HuH-7 (cell line): Measurements from ENCODE around the gene TMEM256.

Experiments
- DNase-seq: peaks from one replicate; pipeline ENCODE4 v3.0.0; 2011; ENCODE audit warnings: low spot score

The TMEM256 gene

DNA sequence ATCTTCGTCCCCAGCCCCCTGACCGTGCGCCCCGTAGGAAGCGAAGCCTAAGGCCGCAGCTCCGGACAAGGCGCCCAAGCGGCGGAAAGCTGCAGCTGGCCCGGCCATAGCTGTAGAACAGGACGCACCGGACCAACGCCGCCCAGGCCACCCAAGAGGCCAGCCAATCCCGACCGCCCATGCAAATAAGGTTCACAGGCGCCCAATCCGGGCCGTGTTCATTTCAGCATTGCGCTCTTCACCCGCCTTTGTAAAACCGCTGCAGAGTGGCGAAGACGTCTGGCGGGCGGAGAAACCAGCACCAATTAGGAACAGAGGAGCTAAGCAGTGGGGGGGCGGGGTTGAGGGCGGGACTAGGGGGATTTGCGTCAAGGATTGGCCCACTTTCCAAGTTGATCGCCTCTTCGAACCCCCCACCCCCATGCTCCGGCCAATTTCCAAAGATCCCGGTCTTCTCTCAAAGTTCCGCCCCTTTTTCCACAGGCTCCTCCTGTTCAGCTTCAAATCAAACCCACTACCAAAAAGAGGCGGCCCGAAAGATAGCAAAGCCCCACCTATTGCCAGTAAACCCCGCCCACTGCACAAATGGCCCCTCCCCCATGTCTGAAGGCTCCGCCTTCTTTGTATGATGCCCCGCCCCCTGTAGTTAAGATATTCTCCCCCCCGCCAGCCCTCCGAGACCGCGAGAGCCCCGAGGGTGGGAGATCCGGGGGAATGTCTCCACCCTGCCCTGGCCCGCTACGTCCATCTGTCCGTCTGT lies at the start of gene TMEM256:
TMEM256 (minus strand) TSS at position 121 of the 760 bp plus-strand sequence; CDS start at position 108, 13 bp downstream.
- DNase-seq, result peak; percentile 92

GRCh38 chr17:7448461-7448860 lies 44.6 kb upstream of the TMEM256 start:
- no peak for DNase-seq

- DNase-seq, result peak; percentile 95
These were observed 41.7 kb upstream of the TMEM256 start for GRCh38 chr17:7445619-7445968.

- peak; percentile 85 for DNase-seq
These were observed 41.1 kb upstream of the TMEM256 start, which contains the start of gene CHRNB1 for GRCh38 chr17:7444682-7445618. TSS of gene CHRNB1 (plus strand) at chr17:7445061. CDS start at chr17:7445128, 67 bp downstream.

GRCh38 chr17:7443499-7444485 lies 39.9 kb upstream of the TMEM256 start:
- DNase-seq, result no peak

- no peak for DNase-seq
These were observed 38.2 kb upstream of the TMEM256 start for GRCh38 chr17:7442142-7442541.

DNA sequence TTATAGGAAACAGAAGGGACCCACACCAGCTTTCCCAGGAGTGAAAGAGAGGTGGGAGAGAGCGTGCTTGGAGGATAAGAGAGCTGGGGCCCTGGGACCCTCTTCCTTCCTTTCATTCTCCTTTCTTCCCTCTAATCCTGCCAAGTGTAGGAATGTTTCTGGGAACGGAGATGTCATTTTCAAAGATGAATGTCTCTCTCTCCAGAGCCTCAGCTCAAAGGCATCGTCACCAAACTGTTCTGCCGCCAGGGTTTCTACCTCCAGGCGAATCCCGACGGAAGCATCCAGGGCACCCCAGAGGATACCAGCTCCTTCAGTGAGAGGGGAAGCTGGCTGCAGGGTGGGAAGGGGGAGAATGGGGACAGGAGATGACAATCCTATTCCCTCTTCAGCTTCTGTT lies 37.4 kb upstream of the TMEM256 start:
- no peak for DNase-seq

DNA sequence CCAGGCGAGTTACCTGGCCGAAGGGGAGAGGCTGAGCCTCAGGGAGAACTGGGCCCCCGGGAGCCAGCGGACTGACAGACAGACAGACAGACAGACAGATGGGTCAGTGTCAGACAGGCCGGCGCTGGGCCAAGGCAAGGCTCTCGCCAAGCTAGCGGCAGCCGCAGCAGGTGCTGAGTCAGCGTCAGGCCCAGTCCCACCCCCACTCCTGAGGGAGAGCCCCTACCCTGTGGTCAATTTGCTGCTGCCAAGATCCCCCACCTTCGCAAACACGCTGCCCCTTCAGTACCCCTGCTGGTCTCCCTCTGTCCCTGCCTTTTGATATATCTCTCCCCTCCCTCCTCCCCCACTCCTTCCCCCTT lies 36.9 kb upstream of the TMEM256 start:
- DNase-seq, result no peak

- no peak for DNase-seq
These were observed 36.4 kb upstream of the TMEM256 start for GRCh38 chr17:7440113-7440833.

- DNase-seq, result no peak
These were observed 35.7 kb upstream of the TMEM256 start, which contains the start of gene FGF11 for GRCh38 chr17:7439462-7440112. TSS of gene FGF11 (plus strand) at chr17:7439512. CDS start at chr17:7439621, 109 bp downstream.

- DNase-seq, result no peak
These were observed 35.0 kb upstream of the TMEM256 start for GRCh38 chr17:7438656-7439460.

GRCh38 chr17:7437950-7438614 lies 34.2 kb upstream of the TMEM256 start:
- peak; percentile 62 for DNase-seq

DNA sequence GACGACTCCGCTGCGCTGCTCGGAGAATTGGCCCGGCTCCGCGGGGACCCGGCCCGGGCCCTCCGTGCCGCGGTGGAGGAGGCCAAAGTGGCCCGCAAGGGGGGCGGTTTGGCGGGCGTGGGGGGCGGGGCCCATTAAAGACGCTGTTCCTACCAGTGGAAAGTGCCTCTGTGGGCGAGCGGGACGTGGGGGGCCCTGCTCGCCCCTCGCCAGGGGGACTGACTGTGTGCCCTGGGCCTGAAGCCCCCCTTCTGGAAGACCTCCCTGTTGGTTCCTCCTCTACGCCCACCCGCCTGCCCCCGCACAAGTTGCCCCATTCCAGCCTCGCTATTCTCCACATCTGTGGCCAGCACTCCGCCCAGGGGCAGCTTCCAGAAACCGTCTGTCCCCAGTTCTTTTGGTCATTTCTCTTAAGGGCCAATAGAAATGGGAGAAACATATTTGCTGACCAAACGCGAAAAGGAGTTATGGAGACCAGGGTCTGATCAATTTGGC lies 33.5 kb upstream of the TMEM256 start:
- DNase-seq, result no peak

GRCh38 chr17:7436556-7437368 lies 32.9 kb upstream of the TMEM256 start:
- DNase-seq, result peak; percentile 72

DNA sequence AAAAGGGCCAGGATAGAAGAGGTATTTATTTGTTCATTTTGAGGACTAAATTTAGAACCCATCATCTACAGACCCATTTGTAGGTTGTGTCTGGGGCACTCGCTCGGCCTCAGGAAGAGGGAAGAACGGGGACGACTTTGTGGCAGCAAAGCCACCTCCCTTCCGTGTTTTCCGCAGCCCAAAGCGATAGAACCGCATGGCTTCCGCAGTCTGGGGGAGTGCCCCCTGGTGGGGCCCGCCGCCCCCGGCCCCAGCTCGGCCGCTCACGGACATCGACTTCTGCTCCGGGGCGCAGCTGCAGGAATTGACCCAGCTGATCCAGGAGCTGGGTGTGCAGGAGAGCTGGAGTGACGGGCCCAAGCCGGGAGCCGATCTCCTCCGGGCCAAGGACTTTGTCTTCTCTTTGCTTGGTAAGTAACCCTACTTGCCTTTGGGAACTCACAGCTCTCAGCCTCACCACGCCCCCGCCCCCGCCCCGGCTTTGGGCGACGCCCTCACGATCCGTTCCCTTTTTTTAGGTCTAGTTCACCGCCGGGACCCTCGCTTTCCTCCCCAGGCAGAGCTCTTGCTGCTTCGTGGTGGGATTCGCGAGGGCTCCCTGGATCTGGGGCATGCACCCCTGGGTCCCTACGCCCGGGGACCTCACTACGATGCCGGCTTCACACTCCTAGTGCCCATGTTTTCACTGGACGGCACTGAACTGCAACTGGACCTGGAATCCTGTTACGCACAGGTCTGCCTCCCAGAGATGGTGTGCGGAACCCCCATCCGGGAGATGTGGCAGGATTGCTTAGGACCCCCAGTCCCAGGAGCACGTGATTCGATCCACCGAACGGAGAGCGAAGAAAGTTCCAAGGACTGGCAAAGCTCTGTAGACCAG lies 32.0 kb upstream of the TMEM256 start:
- DNase-seq, result peak; percentile 40

- no peak for DNase-seq
These were observed 28.4 kb upstream of the TMEM256 start for GRCh38 chr17:7432296-7432695.

DNA sequence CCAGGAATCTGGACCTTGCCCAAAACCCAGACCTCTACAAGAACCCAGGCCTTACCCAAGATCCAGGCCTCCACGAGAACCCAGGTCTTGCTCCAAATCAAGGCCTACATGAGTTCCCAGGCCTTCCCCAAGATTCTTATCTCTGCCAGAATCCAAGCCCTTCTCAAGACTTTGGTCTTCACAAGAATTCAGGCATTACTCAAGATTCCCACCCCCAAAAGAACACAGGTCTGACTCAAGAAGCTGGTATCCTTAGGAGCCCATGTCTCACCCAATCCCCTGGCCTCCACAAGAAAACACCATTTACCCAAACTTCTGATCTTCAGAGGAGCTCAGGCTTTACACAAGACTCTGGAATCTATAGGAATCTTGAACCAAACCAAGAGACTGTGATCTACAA lies 27.3 kb upstream of the TMEM256 start:
- no peak for DNase-seq
